HG03571 (cell line): ENCODE results near the gene EPB41L3.

Source experiments
- ATAC-seq: cut with Tn5 transposase; IDR thresholded peaks from one replicate; pipeline ENCODE4 v1.9.1; 2021; ENCODE audit not compliant: unreplicated experiment

Gene EPB41L3

GRCh38 chr18:5456577-5457461 lies 87.0 kb downstream of the EPB41L3 start:
- ATAC-seq, result no peak

GRCh38 chr18:5455674-5456073 lies 88.1 kb downstream of the EPB41L3 start:
- ATAC-seq, result no peak

- ATAC-seq, result no peak
Observed at GRCh38 chr18:5452943-5453443, 90.8 kb downstream of the EPB41L3 start.

GRCh38 chr18:5451871-5452270 lies 91.9 kb downstream of the EPB41L3 start:
- ATAC-seq, result no peak

- no peak for ATAC-seq
Observed at GRCh38 chr18:5451150-5451549, 92.6 kb downstream of the EPB41L3 start.

GRCh38 chr18:5449858-5450509 lies 93.8 kb downstream of the EPB41L3 start:
- ATAC-seq, result no peak

GRCh38 chr18:5447442-5447841 lies 96.4 kb downstream of the EPB41L3 start:
- no peak for ATAC-seq

- no peak for ATAC-seq
Observed at GRCh38 chr18:5444847-5445246, 99.0 kb downstream of the EPB41L3 start.

GRCh38 chr18:5444269-5444668 lies 99.5 kb downstream of the EPB41L3 start:
- ATAC-seq, result no peak

GRCh38 chr18:5439986-5440696 lies 103.7 kb downstream of the EPB41L3 start:
- no peak for ATAC-seq

- no peak for ATAC-seq
Observed at GRCh38 chr18:5434425-5434824, 109.4 kb downstream of the EPB41L3 start.

- no peak for ATAC-seq
Observed at GRCh38 chr18:5431836-5432575, 111.8 kb downstream of the EPB41L3 start.

- ATAC-seq, result no peak
Observed at GRCh38 chr18:5430131-5430530, 113.7 kb downstream of the EPB41L3 start.

- no peak for ATAC-seq
Observed at GRCh38 chr18:5429681-5430080, 114.1 kb downstream of the EPB41L3 start.

GRCh38 chr18:5425721-5426120 lies 118.1 kb downstream of the EPB41L3 start:
- no peak for ATAC-seq

GRCh38 chr18:5424903-5425664 lies 118.7 kb downstream of the EPB41L3 start:
- ATAC-seq, result no peak

GRCh38 chr18:5422626-5423025 lies 121.2 kb downstream of the EPB41L3 start:
- ATAC-seq, result no peak

GRCh38 chr18:5421981-5422380 lies 121.8 kb downstream of the EPB41L3 start:
- no peak for ATAC-seq

- no peak for ATAC-seq
Observed at GRCh38 chr18:5420906-5421305, 122.9 kb downstream of the EPB41L3 start.

GRCh38 chr18:5419601-5420000 lies 124.2 kb downstream of the EPB41L3 start:
- ATAC-seq, result no peak
